Panc1 (cell line): ENCODE measurements around the gene UBTF. TPM values are rescaled to one million over a fixed set of nuclear protein-coding genes. Genes with fewer than 3 reads are reported as not detected.

ENCODE experiments used
- ATAC-seq: fragments of 200-7000 bp; cut with Tn5 transposase; 2 replicates; pipeline ENCODE4 v1.9.1; 2020; ENCODE audit warnings: mild to moderate bottlenecking, moderate library complexity
- BruUV-seq: library from RNA; stranded (reverse); fragments of 400-500 nt; replicated peaks from 2 replicates; lab custom pipeline; 2021; lab: Mats Ljungman, UMichigan
- CTCF ChIA-PET: fragments of 300-600 bp; sonication (Branson Sonifier 250); formaldehyde crosslinking; loops from one replicate; lab custom pipeline; 2022; ENCODE audit warnings: antibody characterized with exemption; lab: Charles Lee
- POLR2A ChIA-PET: fragments of 300-600 bp; sonication (Branson Sonifier 250); formaldehyde crosslinking; loops from one replicate; lab custom pipeline; 2022; ENCODE audit warnings: antibody characterized with exemption; lab: Charles Lee
- DNase-seq: peaks from one replicate; pipeline ENCODE4 v3.0.0-alpha.2; 2010; ENCODE audit warnings: low read depth, low spot score
- H3K27ac ChIP-seq: 2 replicates; pipeline ENCODE4 v1.5.1; 2011; ENCODE audit warnings: mild to moderate bottlenecking, low read length, inconsistent platforms
- H3K27me3 ChIP-seq: fragments of 200-500 bp; sonication (Bioruptor generic); 2 replicates; pipeline ENCODE4 v1.6.0; 2014; ENCODE audit warnings: low read length, inconsistent platforms; ENCODE audit not compliant: control insufficient read depth, insufficient read depth
- H3K36me3 ChIP-seq: fragments of 200-500 bp; sonication (Bioruptor generic); 2 replicates; pipeline ENCODE4 v1.5.1; 2014; ENCODE audit warnings: inconsistent platforms, mild to moderate bottlenecking, low read length, moderate library complexity; ENCODE audit not compliant: control insufficient read depth, insufficient read depth
- H3K4me1 ChIP-seq: 2 replicates; pipeline ENCODE4 v1.5.1; 2011; ENCODE audit warnings: inconsistent platforms, mild to moderate bottlenecking, low read length, moderate library complexity; ENCODE audit not compliant: control insufficient read depth, insufficient read depth
- H3K4me3 ChIP-seq, 2 experiments: 2 replicates each; pipeline ENCODE4 v1.5.1; 2011 to 2012; ENCODE audit warnings: low read depth in 2 of 2, low read length in 2 of 2, mild to moderate bottlenecking in 2 of 2, inconsistent platforms in 1 of 2, moderate library complexity in 1 of 2
- H3K9me3 ChIP-seq: fragments of 200-500 bp; sonication (Bioruptor generic); 2 replicates; pipeline ENCODE4 v1.5.1; 2014; ENCODE audit warnings: low read depth, mild to moderate bottlenecking, inconsistent platforms, low read length, moderate library complexity; ENCODE audit not compliant: control insufficient read depth, insufficient read depth
- CTCF ChIP-seq: fragments of 450-650 bp; IDR thresholded peaks from 2 replicates; pipeline ENCODE4 v1.5.1; 2017; ENCODE audit warnings: mild to moderate bottlenecking
- POLR2AphosphoS5 ChIP-seq: IDR thresholded peaks from 2 replicates; pipeline ENCODE4 v1.6.1; 2012; ENCODE audit warnings: mild to moderate bottlenecking, low read depth, low read length, moderate library complexity
- REST ChIP-seq, 2 experiments: IDR thresholded peaks; 2 replicates each; pipeline ENCODE4 v1.6.1; 2011 to 2012; ENCODE audit warnings: low read depth in 2 of 2, control low read depth in 1 of 2, low read length in 1 of 2, mild to moderate bottlenecking in 1 of 2, moderate library complexity in 1 of 2; ENCODE audit not compliant: insufficient read depth in 1 of 2
- SIN3A ChIP-seq: IDR thresholded peaks from 2 replicates; pipeline ENCODE4 v1.6.1; 2012; ENCODE audit warnings: low read depth, mild to moderate bottlenecking, low read length, moderate library complexity, borderline replicate concordance; ENCODE audit not compliant: insufficient read depth
- TCF7L2 ChIP-seq: IDR thresholded peaks from 2 replicates; pipeline ENCODE4 v1.6.1; 2011; ENCODE audit warnings: mild to moderate bottlenecking, low read depth, low read length, inconsistent platforms
- in situ Hi-C: cut with HindIII; loops from 2 replicates; pipeline ENCODE4 v1.10.0; 2016; ENCODE audit warnings: low sequenced_read_pairs, low pct_unique_long_range_greater_than_20kb
- intact Hi-C: fragments of 100-400 bp; cut with micrococcal nuclease; formaldehyde crosslinking; loops from one replicate; pipeline ENCODE4 v1.10.0; 2022; ENCODE audit not compliant: unreplicated experiment
- total RNA-seq: library from RNA; stranded (reverse); gene quantifications from one replicate; pipeline ENCODE4 v1.2.1, GENCODE V29; 2021; ENCODE audit not compliant: unreplicated experiment

Gene UBTF
- total RNA-seq, 1 experiment from 2014 or later = 116 TPM

- peaks cover 16% of the 10 kb centered on the region for H3K4me1 ChIP-seq
- H3K27me3 ChIP-seq = no peaks in the 10 kb centered on the region
- H3K27ac ChIP-seq = peak overlapping the region; percentile 87
- intact Hi-C loops (loop anchor here (5.0 kb wide), 1 partner anchor 104 kb away; no protein-coding TSS in a partner anchor), in situ Hi-C loops (no loop called here)
- ATAC-seq (no peak), DNase-seq (no peak)
- no TSS peak for BruUV-seq
- no peaks in the 10 kb centered on the region; the same call in 1 of the 2 replicates for H3K36me3 ChIP-seq
- H3K9me3 ChIP-seq = no peaks in the 10 kb centered on the region
- peak; percentile 69 for TF ChIP-seq TCF7L2
- TF ChIP-seq CTCF = no peak
- TF ChIP-seq POLR2AphosphoS5 = peak; percentile 46; the same call in 1 of the 2 replicates
- no peak for TF ChIP-seq REST (IDR thresholded peaks at IDR 0.05; ENCODE audit: insufficient read depth in 1 of 2, low read depth in 2 of 2, low read length in 1 of 2)
- no peak for TF ChIP-seq SIN3A
- POLR2A ChIA-PET = no interaction called here
- no peak overlapping the region for H3K4me3 ChIP-seq
- CTCF ChIA-PET = interaction anchor here (0.7 kb wide), 1 partner anchor 105 kb away, joined by 3 read pairs; no protein-coding TSS in a partner anchor
These were observed 4.1 kb upstream of the UBTF start for GRCh38 chr17:44223541-44224071.

GRCh38 chr17:44222112-44222869 is 2.8 kb upstream of the UBTF start:
- Histone ChIP-seq H3K36me3 (no peaks in the 10 kb centered on the region; the same call in 1 of the 2 replicates), H3K9me3 (no peaks in the 10 kb centered on the region), H3K4me3 (peak overlapping the region; percentile 69 to 77), H3K27ac (peak overlapping the region; percentile 87), H3K4me1 (peaks cover 23% of the 10 kb centered on the region), H3K27me3 (no peaks in the 10 kb centered on the region)
- TF ChIP-seq REST (IDR thresholded peaks at IDR 0.05; ENCODE audit: insufficient read depth in 1 of 2, low read depth in 2 of 2, low read length in 1 of 2) = no peak
- TF ChIP-seq TCF7L2 = peak; percentile 66; the same call in 1 of the 2 replicates
- no peak; the same call in 1 of the 2 replicates for TF ChIP-seq POLR2AphosphoS5
- TF ChIP-seq SIN3A = peak; percentile 59; the same call in 1 of the 2 replicates
- BruUV-seq = no TSS peak
- DNase-seq (no peak), ATAC-seq (peak; percentile 31)
- intact Hi-C loops = loop anchor here (5.0 kb wide), 1 partner anchor 105 kb away; no protein-coding TSS in a partner anchor
- ChIA-PET POLR2A (interaction anchor here (1.1 kb wide), 1 partner anchor 9 kb away, joined by 10 read pairs; no protein-coding TSS in a partner anchor), CTCF (interaction anchor here (0.6 to 0.7 kb wide), 2 partner anchors 108 to 116 kb away, joined by 4 to 6 read pairs; no protein-coding TSS in a partner anchor)
- in situ Hi-C loops = no loop called here
